ENCODE measurements around the gene DYNLT2B. TPM values are rescaled to one million over a fixed set of nuclear protein-coding genes. Genes with fewer than 3 reads are reported as not detected.

The DYNLT2B gene
- total RNA-seq = 2.0 and 4.6 TPM in 2 replicates

GRCh38 chr3:196317687-196318467 is at the start of gene DYNLT2B:
TSS of gene DYNLT2B (minus strand) at chr3:196318240. CDS start at chr3:196318152, 88 bp downstream.

GRCh38 chr3:196287440-196288140 is 30.4 kb downstream of the DYNLT2B start, which contains the start of gene PCYT1A:
TSS of gene PCYT1A (minus strand) at chr3:196287726. CDS start at chr3:196270531, 17,195 bp downstream.

Small RNA genes within 50 kb of the gene (small RNA-seq; reads per million reads assigned to genes)
- not detected for gene AC069257.2 (ENCODE audit: low replicate concordance)
- gene RNU6-910P (ENCODE audit: low replicate concordance) = 0.39 reads per million, percentile 10 among the genes with 10 or more reads in this experiment

Other genes starting within 250 kb of the DYNLT2B start
- gene TFRC, start 236.2 kb downstream of the DYNLT2B start, total RNA-seq = 183 and 190 TPM in 2 replicates
- not detected in 2 replicates for gene ZDHHC19, start 106.8 kb downstream of the DYNLT2B start, total RNA-seq
- not detected in 2 replicates for gene SLC51A, start 101.7 kb downstream of the DYNLT2B start, total RNA-seq
- 112 and 126 TPM in 2 replicates for gene PCYT1A, start 30.5 kb downstream of the DYNLT2B start, total RNA-seq
- 0.72 and 1.1 TPM in 2 replicates for gene TM4SF19, start 20.1 kb upstream of the DYNLT2B start, total RNA-seq
- 14.9 and 19.6 TPM in 2 replicates for gene UBXN7, start 114.2 kb upstream of the DYNLT2B start, total RNA-seq
- gene RNF168, start 185.5 kb upstream of the DYNLT2B start, total RNA-seq = 26.1 and 26.9 TPM in 2 replicates
- gene SMCO1, start 197.1 kb upstream of the DYNLT2B start, total RNA-seq = not detected in 2 replicates

Measured in placental pericyte (primary cell).